HFF-Myc (cell line): ENCODE results near the gene XG.

Experiments used
- DNase-seq: peaks from one replicate; pipeline ENCODE4 v3.0.0-alpha.2; 2011; ENCODE audit warnings: low read depth; ENCODE audit errors: extremely low read depth
- H3K4me3 ChIP-seq: replicated peaks from 2 replicates; pipeline ENCODE4 v1.5.1; 2011; ENCODE audit warnings: low read depth, mild to moderate bottlenecking, control low read depth, low read length
- CTCF ChIP-seq: IDR thresholded peaks from 2 replicates; pipeline ENCODE4 v1.5.1; 2012; ENCODE audit warnings: mild to moderate bottlenecking, low read depth, low read length, control low read depth; ENCODE audit errors: missing control alignments

Gene XG

GRCh38 chrX:2710041-2710840, 41.6 kb upstream of the XG start:
- peak; percentile 81 for DNase-seq
- no peak for TF ChIP-seq CTCF
- H3K4me3 ChIP-seq = peak overlapping the region; percentile 33

DNA sequence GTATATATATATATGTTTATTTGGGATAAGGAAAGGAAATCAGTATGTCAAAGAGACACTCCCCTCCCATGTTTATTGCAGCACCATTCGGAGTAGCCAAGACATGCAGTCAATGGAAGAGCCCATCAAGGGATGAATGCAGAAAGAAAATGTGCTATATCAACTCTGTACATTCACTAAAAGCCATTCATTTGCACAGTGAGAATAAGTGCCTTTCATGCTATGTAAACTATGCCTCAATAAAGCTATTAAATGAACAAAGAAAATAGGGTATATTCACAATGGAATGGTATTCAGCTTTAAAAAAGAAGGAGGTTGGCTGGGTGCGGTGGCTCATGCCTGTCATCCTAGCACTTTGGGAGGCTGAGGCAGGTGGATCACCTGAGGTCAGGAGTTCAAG, 40.4 kb upstream of the XG start:
- no peak for DNase-seq
- H3K4me3 ChIP-seq = no peak overlapping the region
- no peak for TF ChIP-seq CTCF

DNA sequence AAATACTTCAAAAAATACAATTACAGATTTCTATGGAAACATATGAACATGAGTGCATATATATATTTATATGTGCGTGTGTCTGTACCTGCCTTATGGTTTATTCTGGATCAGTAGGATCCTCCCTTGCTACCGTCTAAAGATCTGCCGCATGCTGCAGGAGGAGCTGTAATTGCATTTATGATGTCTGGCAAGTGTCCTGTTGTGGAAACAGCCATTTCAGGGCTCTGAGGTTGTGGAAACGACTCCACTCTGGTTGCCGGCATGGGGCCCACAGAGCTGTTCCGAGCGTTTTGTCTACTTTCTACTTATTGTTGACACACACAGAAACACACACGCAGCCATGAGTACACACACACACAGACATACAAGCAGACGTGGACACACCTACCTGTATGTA, 39.4 kb upstream of the XG start:
- H3K4me3 ChIP-seq = no peak overlapping the region
- DNase-seq = no peak
- TF ChIP-seq CTCF = no peak

GRCh38 chrX:2712890-2713840, 38.7 kb upstream of the XG start:
- TF ChIP-seq CTCF = no peak
- H3K4me3 ChIP-seq = no peak overlapping the region
- DNase-seq = no peak

GRCh38 chrX:2714551-2714950, 37.3 kb upstream of the XG start:
- no peak for TF ChIP-seq CTCF
- no peak for DNase-seq
- H3K4me3 ChIP-seq = no peak overlapping the region

GRCh38 chrX:2715066-2715600, 36.7 kb upstream of the XG start:
- DNase-seq = no peak

More at GRCh38 chrX:2715066-2715600, 36.7 kb upstream of the XG start:
- H3K4me3 ChIP-seq = no peak overlapping the region
- TF ChIP-seq CTCF = no peak
